Ishikawa (cell line): ENCODE results near the gene ELP5.

Experiments used
- CEBPB ChIP-seq: IDR thresholded peaks from 2 replicates; pipeline ENCODE4 v1.6.1; 2012
- CREB1 ChIP-seq: IDR thresholded peaks from 2 replicates; pipeline ENCODE4 v1.6.1; 2012; ENCODE audit warnings: low read depth
- EGR1 ChIP-seq: IDR thresholded peaks from 2 replicates; pipeline ENCODE4 v1.6.1; 2012
- EP300 ChIP-seq: IDR thresholded peaks from 2 replicates; pipeline ENCODE4 v1.6.1; 2012; ENCODE audit warnings: borderline replicate concordance
- FOXM1 ChIP-seq: IDR thresholded peaks from 2 replicates; pipeline ENCODE4 v1.6.1; 2012; ENCODE audit warnings: low read depth, borderline replicate concordance
- MAX ChIP-seq: IDR thresholded peaks from 2 replicates; pipeline ENCODE4 v1.6.1; 2012
- NFIC ChIP-seq: IDR thresholded peaks from 2 replicates; pipeline ENCODE4 v1.6.1; 2012
- RAD21 ChIP-seq: IDR thresholded peaks from 2 replicates; pipeline ENCODE4 v1.6.1; 2012; ENCODE audit warnings: low read depth
- REST ChIP-seq: IDR thresholded peaks from 2 replicates; pipeline ENCODE4 v1.6.1; 2012; ENCODE audit warnings: low read depth, mild to moderate bottlenecking
- TAF1 ChIP-seq: IDR thresholded peaks from 2 replicates; pipeline ENCODE4 v1.6.1; 2012; ENCODE audit warnings: low read depth, mild to moderate bottlenecking
- TCF12 ChIP-seq: IDR thresholded peaks from 2 replicates; pipeline ENCODE4 v1.6.1; 2012; ENCODE audit warnings: low read depth
- TEAD4 ChIP-seq: IDR thresholded peaks from 2 replicates; pipeline ENCODE4 v1.6.1; 2012
- USF1 ChIP-seq: IDR thresholded peaks from 2 replicates; pipeline ENCODE4 v1.6.1; 2012
- YY1 ChIP-seq: IDR thresholded peaks from 2 replicates; pipeline ENCODE4 v1.6.1; 2012; ENCODE audit warnings: low read depth
- ZBTB7A ChIP-seq: IDR thresholded peaks from 2 replicates; pipeline ENCODE4 v1.6.1; 2012; ENCODE audit warnings: low read depth

Gene ELP5

GRCh38 chr17:7216242-7217112 lies 35.5 kb upstream of the ELP5 start:
- TF ChIP-seq TCF12 (no peak), RAD21 (no peak), FOXM1 (no peak), ZBTB7A (no peak), MAX (no peak), USF1 (no peak), EGR1 (no peak), TAF1 (no peak), CREB1 (no peak), REST (no peak), EP300 (no peak), CEBPB (no peak), TEAD4 (no peak), YY1 (no peak), NFIC (no peak)

GRCh38 chr17:7217113-7217987 lies 34.7 kb upstream of the ELP5 start:
- TF ChIP-seq TEAD4 (no peak), EGR1 (no peak), RAD21 (no peak), TCF12 (no peak), MAX (no peak), NFIC (no peak), ZBTB7A (no peak), FOXM1 (no peak), CREB1 (no peak)

- TF ChIP-seq FOXM1 (no peak), USF1 (no peak), CEBPB (no peak), TCF12 (no peak), MAX (no peak), REST (no peak), EP300 (no peak), TEAD4 (no peak), YY1 (no peak), NFIC (no peak)
These were observed 33.8 kb upstream of the ELP5 start for GRCh38 chr17:7218166-7218565.

- TF ChIP-seq TEAD4, result no peak
- no peak for TF ChIP-seq ZBTB7A
- TF ChIP-seq CEBPB, result no peak
- TF ChIP-seq NFIC, result no peak
These were observed 33.3 kb upstream of the ELP5 start for GRCh38 chr17:7218758-7219157.

GRCh38 chr17:7219229-7219811 lies 32.7 kb upstream of the ELP5 start:
- TF ChIP-seq TAF1 (no peak), RAD21 (no peak), TCF12 (no peak), MAX (no peak), FOXM1 (no peak), USF1 (no peak), ZBTB7A (no peak), CREB1 (no peak), YY1 (no peak), TEAD4 (no peak)
